ENCODE results near the gene AFAP1. TPM values are rescaled to one million over a fixed set of nuclear protein-coding genes. Genes with fewer than 3 reads are reported as not detected.

Gene AFAP1
- total RNA-seq, 2 donors from 2014 or later: 29.7 to 43.9 TPM

DNA sequence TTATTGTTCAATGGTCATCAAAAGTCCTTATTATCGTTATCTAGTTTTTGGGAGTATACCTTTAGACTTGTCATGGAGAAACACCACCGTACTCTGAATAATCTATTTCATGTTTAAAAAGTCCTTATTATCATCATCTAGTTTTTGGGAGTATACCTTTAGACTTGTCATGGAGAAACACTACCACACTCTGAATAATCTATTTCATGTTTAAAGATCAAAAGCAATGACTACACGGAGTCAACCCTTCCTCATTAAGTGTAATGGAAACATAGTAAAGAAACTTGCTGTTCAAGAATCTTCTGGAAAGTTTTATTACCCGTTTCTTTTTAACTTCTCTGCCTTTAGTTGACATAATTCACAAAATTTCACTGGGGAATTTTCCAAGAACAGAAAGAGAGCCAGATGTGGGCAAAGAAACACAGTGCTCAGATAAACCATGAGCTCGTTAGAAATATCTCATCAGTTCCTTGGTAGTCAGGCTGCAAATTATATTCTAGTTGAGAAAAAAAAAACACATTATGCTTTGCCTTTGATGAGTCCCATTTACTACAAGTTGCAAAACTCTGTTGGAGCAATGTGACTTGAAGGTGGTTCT, 158.8 kb downstream of the AFAP1 start:
- Histone ChIP-seq H3K9me3 (no peaks in the 10 kb centered on the region), H3K4me1 (no peaks in the 10 kb centered on the region), H3K36me3 (peaks cover 4% of the 10 kb centered on the region), H3K9ac (ENCODE audit: low read depth in 2 of 2, low read length in 2 of 2) (no peak overlapping the region), H3K27ac (no peak overlapping the region), H3K27me3 (no peaks in the 10 kb centered on the region), H3K4me3 (no peak overlapping the region)
- TF ChIP-seq, protein P1, sequence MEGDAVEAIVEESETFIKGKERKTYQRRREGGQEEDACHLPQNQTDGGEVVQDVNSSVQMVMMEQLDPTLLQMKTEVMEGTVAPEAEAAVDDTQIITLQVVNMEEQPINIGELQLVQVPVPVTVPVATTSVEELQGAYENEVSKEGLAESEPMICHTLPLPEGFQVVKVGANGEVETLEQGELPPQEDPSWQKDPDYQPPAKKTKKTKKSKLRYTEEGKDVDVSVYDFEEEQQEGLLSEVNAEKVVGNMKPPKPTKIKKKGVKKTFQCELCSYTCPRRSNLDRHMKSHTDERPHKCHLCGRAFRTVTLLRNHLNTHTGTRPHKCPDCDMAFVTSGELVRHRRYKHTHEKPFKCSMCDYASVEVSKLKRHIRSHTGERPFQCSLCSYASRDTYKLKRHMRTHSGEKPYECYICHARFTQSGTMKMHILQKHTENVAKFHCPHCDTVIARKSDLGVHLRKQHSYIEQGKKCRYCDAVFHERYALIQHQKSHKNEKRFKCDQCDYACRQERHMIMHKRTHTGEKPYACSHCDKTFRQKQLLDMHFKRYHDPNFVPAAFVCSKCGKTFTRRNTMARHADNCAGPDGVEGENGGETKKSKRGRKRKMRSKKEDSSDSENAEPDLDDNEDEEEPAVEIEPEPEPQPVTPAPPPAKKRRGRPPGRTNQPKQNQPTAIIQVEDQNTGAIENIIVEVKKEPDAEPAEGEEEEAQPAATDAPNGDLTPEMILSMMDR (IDR thresholded peaks at IDR 0.05): no peak
- DNase-seq: no peak
- intact Hi-C loops (cut with DNase I): no loop called here

DNA sequence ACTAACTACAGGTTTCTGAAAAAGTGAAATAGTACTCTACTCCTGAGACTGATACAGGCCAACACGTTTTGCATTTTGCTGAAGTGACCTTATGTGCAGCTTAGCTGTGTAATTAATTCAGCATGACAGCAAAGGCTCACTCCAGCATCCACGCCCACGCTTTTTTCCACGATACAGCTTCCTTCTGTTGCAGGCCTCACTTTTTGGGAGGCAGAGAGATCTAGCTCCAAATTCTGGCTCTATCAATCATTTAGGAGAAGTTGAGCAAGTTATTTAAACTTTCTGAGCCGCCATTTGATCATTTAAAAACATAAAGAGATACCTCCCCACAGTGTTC, 160.3 kb downstream of the AFAP1 start:
- Histone ChIP-seq H3K27me3 (no peaks in the 10 kb centered on the region), H3K9ac (ENCODE audit: low read depth in 2 of 2, low read length in 2 of 2) (no peak overlapping the region), H3K9me3 (no peaks in the 10 kb centered on the region), H3K4me1 (no peaks in the 10 kb centered on the region), H3K27ac (peak overlapping the region; percentile 45), H3K4me3 (no peak overlapping the region), H3K36me3 (peaks cover 5% of the 10 kb centered on the region)
- TF ChIP-seq, protein P1 (IDR thresholded peaks at IDR 0.05): no peak
- no peak for DNase-seq
- intact Hi-C loops (cut with DNase I): no loop called here

DNA sequence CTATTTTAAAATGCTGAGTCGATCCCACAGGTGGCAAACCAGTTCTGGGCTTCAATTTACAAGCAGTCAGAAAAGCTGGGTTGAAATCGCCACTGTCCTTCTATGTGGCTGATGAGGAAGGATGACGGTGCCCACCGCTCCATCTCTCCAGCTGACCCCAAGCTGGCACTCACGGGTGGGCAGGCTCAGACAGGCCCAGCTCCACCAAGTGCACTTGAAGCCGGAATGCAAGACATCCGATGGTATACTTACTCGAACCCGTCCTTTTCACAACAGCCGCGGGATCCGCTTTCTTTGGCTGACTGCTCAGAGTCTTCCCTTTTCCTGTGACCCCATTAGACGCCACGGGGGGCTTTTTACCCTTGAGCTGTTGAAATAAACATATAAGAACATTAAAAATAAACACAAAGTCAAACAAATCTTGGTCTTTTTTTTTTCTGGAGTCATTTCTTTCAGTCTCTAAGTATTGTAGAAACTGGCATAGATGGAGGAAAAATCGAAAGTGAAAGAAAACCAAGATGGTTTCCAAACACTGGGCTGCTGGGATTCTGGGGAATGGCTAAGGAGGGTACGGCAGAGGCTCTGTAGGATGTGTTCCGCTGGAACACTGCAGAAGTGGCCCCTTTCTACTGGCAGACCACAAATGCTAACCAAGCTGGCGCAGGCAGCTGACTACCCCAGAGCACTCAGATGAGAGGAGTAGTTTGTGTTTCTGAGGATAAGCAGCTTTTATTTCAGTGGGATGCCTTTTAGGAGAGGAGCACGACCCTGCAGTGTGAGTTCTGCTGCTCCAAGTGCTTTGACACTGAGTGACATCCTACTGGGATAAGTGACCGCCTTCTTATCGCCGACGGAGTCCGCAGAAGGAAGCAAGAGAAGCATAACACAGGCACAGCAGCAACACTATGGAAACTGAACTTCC, 160.9 kb downstream of the AFAP1 start:
- peaks cover 11% of the 10 kb centered on the region for H3K36me3 ChIP-seq
- intact Hi-C loops (cut with DNase I): no loop called here
- H3K27me3 ChIP-seq: no peaks in the 10 kb centered on the region
- TF ChIP-seq, protein P1 (IDR thresholded peaks at IDR 0.05): no peak
- H3K9ac ChIP-seq (ENCODE audit: low read depth in 2 of 2, low read length in 2 of 2): no peak overlapping the region
- peak overlapping the region; percentile 45 for H3K27ac ChIP-seq
- H3K9me3 ChIP-seq: no peaks in the 10 kb centered on the region
- DNase-seq: no peak
- H3K4me3 ChIP-seq: no peak overlapping the region
- peaks cover 3% of the 10 kb centered on the region for H3K4me1 ChIP-seq

DNA sequence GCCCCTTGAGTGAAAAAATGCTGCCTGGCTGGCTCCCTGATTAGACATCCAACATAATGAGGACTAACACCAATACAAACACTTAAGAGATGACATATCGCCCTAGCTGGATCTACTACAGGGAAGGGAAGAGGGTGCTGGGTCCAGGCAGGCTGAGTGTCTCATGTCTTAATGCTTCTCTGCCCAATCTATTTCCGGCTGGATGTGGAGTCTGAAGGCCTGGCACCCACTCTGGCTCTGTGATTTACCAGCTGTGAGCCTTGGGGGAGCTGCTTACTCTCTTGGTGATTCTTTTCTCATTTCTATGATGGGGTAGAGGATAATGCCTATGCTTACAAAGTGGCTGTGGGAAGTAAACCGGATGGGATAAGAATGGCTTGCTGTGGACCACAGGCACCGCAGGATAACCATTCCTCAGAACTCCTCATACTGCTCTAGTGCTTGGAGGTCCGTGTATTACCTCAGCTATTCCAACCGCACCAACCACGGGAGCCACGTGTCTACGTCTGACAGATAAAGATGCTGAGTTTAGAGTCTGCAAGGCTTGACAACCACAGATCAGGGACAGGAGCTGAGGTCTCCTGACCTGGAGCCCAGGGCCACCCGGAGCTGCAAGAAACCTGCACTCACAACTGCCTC, 161.7 kb downstream of the AFAP1 start:
- intact Hi-C loops (cut with DNase I): no loop called here
- peaks cover 11% of the 10 kb centered on the region for H3K36me3 ChIP-seq
- no peak overlapping the region for H3K9ac ChIP-seq (ENCODE audit: low read depth in 2 of 2, low read length in 2 of 2)
- DNase-seq: no peak
- H3K4me3 ChIP-seq: no peak overlapping the region
- H3K27ac ChIP-seq: peak overlapping the region; percentile 45
- no peaks in the 10 kb centered on the region for H3K27me3 ChIP-seq
- no peaks in the 10 kb centered on the region for H3K9me3 ChIP-seq
- TF ChIP-seq, protein P1 (IDR thresholded peaks at IDR 0.05): no peak
- H3K4me1 ChIP-seq: peaks cover 3% of the 10 kb centered on the region

DNA sequence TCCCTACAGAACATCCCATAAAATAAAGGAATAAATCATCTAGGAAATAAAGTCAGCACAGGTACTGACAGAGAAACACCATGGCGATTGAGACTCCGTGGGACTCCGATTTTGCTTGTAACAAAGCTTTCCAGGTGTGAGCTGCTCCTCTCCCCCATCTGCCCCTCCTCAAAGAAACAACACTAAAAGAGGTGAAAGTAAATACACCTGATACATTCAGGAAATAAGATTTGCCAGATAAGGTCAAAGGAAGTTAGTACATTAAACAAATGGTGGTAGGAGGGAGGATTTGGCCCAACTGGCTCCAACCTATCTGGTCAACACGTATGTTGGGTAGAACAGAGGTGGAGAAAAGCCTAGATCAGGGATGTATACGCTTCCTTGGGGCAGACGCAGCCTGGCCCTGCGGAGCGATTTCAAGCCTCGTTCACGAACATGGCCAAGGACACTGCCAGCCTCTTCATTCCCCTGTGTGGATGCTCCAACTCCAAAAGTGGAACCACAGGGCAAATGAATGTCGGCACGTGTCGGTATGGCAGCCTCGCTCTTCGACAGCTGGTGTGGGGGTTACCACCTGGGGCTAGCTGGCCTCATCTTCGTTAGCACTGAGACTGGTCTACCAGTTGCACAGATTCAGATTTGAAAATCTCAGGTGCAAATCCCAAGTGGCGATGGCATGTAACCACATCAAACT, 162.5 kb downstream of the AFAP1 start:
- Histone ChIP-seq H3K27me3 (no peaks in the 10 kb centered on the region), H3K27ac (peak overlapping the region; percentile 19), H3K4me3 (no peak overlapping the region), H3K9me3 (no peaks in the 10 kb centered on the region), H3K4me1 (peaks cover 7% of the 10 kb centered on the region), H3K9ac (ENCODE audit: low read depth in 2 of 2, low read length in 2 of 2) (no peak overlapping the region), H3K36me3 (peaks cover 11% of the 10 kb centered on the region)
- DNase-seq: no peak
- TF ChIP-seq, protein P1 (IDR thresholded peaks at IDR 0.05): no peak
- intact Hi-C loops (cut with DNase I): no loop called here

Measured in colonic mucosa (tissue), 4 donors.